WTC11 (cell line): ENCODE results near the gene RGL3. TPM values are rescaled to one million over a fixed set of nuclear protein-coding genes. Genes with fewer than 3 reads are reported as not detected.
"Not testable (repeated sequence)": the region's sequence is repeated elsewhere in the genome, so short reads cannot be mapped to it uniquely, and the experiment has no call there.

Experiments
- ATAC-seq: fragments of 200-7000 bp; cut with Tn5 transposase; 2 replicates; pipeline ENCODE4 v1.10.0; 2021; ENCODE audit warnings: mild to moderate bottlenecking, moderate library complexity
- CTCF ChIA-PET: fragments of 300-600 bp; sonication (Branson Sonifier 250); formaldehyde crosslinking; loops from one replicate; lab custom pipeline; 2021; ENCODE audit warnings: antibody characterized with exemption; lab: Charles Lee
- POLR2A ChIA-PET: fragments of 350-600 bp; sonication (Branson Sonifier 250); formaldehyde crosslinking; loops from one replicate; lab custom pipeline; 2021; ENCODE audit warnings: antibody characterized with exemption; lab: Charles Lee
- DNase-seq: peaks from one replicate; pipeline ENCODE4 v3.0.0; 2021; ENCODE audit warnings: low spot score
- H3K27ac Mint-ChIP-seq: 2 replicates; pipeline ENCODE4 v1.8.0; 2021; ENCODE audit warnings: mixed read lengths
- H3K27me3 Mint-ChIP-seq: 2 replicates; pipeline ENCODE4 v1.8.0; 2021; ENCODE audit warnings: low read depth, mild to moderate bottlenecking, moderate library complexity, mixed read lengths
- H3K36me3 Mint-ChIP-seq: 2 replicates; pipeline ENCODE4 v1.8.0; 2021; ENCODE audit warnings: mixed read lengths
- H3K4me1 Mint-ChIP-seq: 2 replicates; pipeline ENCODE4 v1.8.0; 2022; ENCODE audit warnings: mixed read lengths
- H3K4me3 Mint-ChIP-seq: 2 replicates; pipeline ENCODE4 v1.8.0; 2021; ENCODE audit warnings: mild to moderate bottlenecking, moderate library complexity, mixed read lengths
- H3K9me3 Mint-ChIP-seq: 2 replicates; pipeline ENCODE4 v1.8.0; 2021; ENCODE audit warnings: mixed read lengths
- ATF1 ChIP-seq: sonication (generic); formaldehyde crosslinking; IDR thresholded peaks from 2 replicates; pipeline ENCODE4 v1.8.1; 2023; ENCODE audit warnings: mild to moderate bottlenecking, moderate library complexity, missing genetic modification reagents
- ATF2 ChIP-seq: sonication (generic); formaldehyde crosslinking; IDR thresholded peaks from 2 replicates; pipeline ENCODE4 v1.8.1; 2022; ENCODE audit warnings: low read depth, missing genetic modification reagents, borderline replicate concordance
- ATF6 ChIP-seq: sonication (generic); formaldehyde crosslinking; IDR thresholded peaks from 2 replicates; pipeline ENCODE4 v1.8.1; 2023; ENCODE audit warnings: mild to moderate bottlenecking, missing genetic modification reagents
- CREM ChIP-seq: sonication (generic); formaldehyde crosslinking; IDR thresholded peaks from 2 replicates; pipeline ENCODE4 v1.8.1; 2022; ENCODE audit warnings: mild to moderate bottlenecking, missing genetic modification reagents, moderate library complexity
- E2F1 ChIP-seq: sonication (generic); formaldehyde crosslinking; IDR thresholded peaks from 2 replicates; pipeline ENCODE4 v1.8.0; 2022; ENCODE audit warnings: mild to moderate bottlenecking, missing genetic modification reagents
- ESRRA ChIP-seq: sonication (generic); formaldehyde crosslinking; IDR thresholded peaks from 2 replicates; pipeline ENCODE4 v1.8.1; 2022; ENCODE audit warnings: mild to moderate bottlenecking, missing genetic modification reagents, borderline replicate concordance
- FOXK1 ChIP-seq: sonication (generic); formaldehyde crosslinking; IDR thresholded peaks from 2 replicates; pipeline ENCODE4 v1.8.0; 2022; ENCODE audit warnings: mild to moderate bottlenecking, moderate library complexity, missing genetic modification reagents
- FOXP1 ChIP-seq: sonication (generic); formaldehyde crosslinking; IDR thresholded peaks from 2 replicates; pipeline ENCODE4 v1.8.0; 2022; ENCODE audit warnings: missing genetic modification reagents, mild to moderate bottlenecking, moderate library complexity, borderline replicate concordance
- GRHL2 ChIP-seq: fragments of 250-450 bp; sonication (Bioruptor Pico); IDR thresholded peaks from 2 replicates; pipeline ENCODE4 v1.8.0; 2022; ENCODE audit warnings: mild to moderate bottlenecking, moderate library complexity; ENCODE audit not compliant: insufficient replicate concordance, severe bottlenecking
- HMGA2 ChIP-seq: fragments of 250-450 bp; sonication (Bioruptor Pico); IDR thresholded peaks from 2 replicates; pipeline ENCODE4 v1.4.0; 2021; ENCODE audit warnings: mild to moderate bottlenecking, moderate library complexity
- KAT7 ChIP-seq: sonication (generic); formaldehyde crosslinking; IDR thresholded peaks from 2 replicates; pipeline ENCODE4 v1.8.1; 2023; ENCODE audit warnings: missing genetic modification reagents, mild to moderate bottlenecking, borderline replicate concordance
- MAX ChIP-seq: sonication (generic); formaldehyde crosslinking; IDR thresholded peaks from 2 replicates; pipeline ENCODE4 v1.8.0; 2022; ENCODE audit warnings: mild to moderate bottlenecking, missing genetic modification reagents
- NFYB ChIP-seq: sonication (generic); formaldehyde crosslinking; conservative IDR thresholded peaks from 2 replicates; pipeline ENCODE4 v1.8.0; 2022; ENCODE audit warnings: low read depth, missing genetic modification reagents
- RELA ChIP-seq: sonication (generic); formaldehyde crosslinking; IDR thresholded peaks from 2 replicates; pipeline ENCODE4 v1.8.1; 2022; ENCODE audit warnings: missing genetic modification reagents, mild to moderate bottlenecking, borderline replicate concordance
- RORB ChIP-seq: fragments of 250-450 bp; sonication (Bioruptor Pico); IDR thresholded peaks from 2 replicates; pipeline ENCODE4 v1.9.0; 2021; ENCODE audit warnings: mild to moderate bottlenecking
- SP1 ChIP-seq: sonication (generic); formaldehyde crosslinking; conservative IDR thresholded peaks from 2 replicates; pipeline ENCODE4 v1.8.1; 2022; ENCODE audit warnings: missing genetic modification reagents
- TCF7 ChIP-seq: sonication (generic); formaldehyde crosslinking; IDR thresholded peaks from 2 replicates; pipeline ENCODE4 v1.8.0; 2022; ENCODE audit warnings: mild to moderate bottlenecking, low read depth, missing genetic modification reagents, moderate library complexity
- ZBTB21 ChIP-seq: sonication (generic); formaldehyde crosslinking; IDR thresholded peaks from 2 replicates; pipeline ENCODE4 v1.8.1; 2023; ENCODE audit warnings: mild to moderate bottlenecking, missing genetic modification reagents, borderline replicate concordance
- ZNF281 ChIP-seq: sonication (generic); formaldehyde crosslinking; IDR thresholded peaks from 2 replicates; pipeline ENCODE4 v1.8.0; 2023; ENCODE audit warnings: mild to moderate bottlenecking, missing genetic modification reagents
- ZNF317 ChIP-seq: sonication (generic); formaldehyde crosslinking; IDR thresholded peaks from 2 replicates; pipeline ENCODE4 v1.8.1; 2023; ENCODE audit warnings: low read depth, mild to moderate bottlenecking, moderate library complexity, missing genetic modification reagents, borderline replicate concordance
- total RNA-seq: library from RNA; stranded (reverse); gene quantifications from 3 replicates; pipeline ENCODE4 v1.2.3, GENCODE V29; 2021

The RGL3 gene
- total RNA-seq, 1 experiment from 2014 or later = 69.0 TPM

GRCh38 chr19:11418549-11419506 lies at the start of gene RGL3 (continued):
- TF ChIP-seq ATF1 (no peak), ATF6 (CRISPR knock-in tag) (no peak)

- H3K4me3 Mint-ChIP-seq, ATAC-seq, H3K27ac Mint-ChIP-seq, H3K9me3 Mint-ChIP-seq, H3K36me3 Mint-ChIP-seq, POLR2A ChIA-PET, DNase-seq: not testable (repeated sequence)
- Mint-ChIP-seq H3K4me1 (peaks cover 12% of the 10 kb centered on the region; the same call in 1 of the 2 replicates), H3K27me3 (peaks cover 11% of the 10 kb centered on the region)
- CTCF ChIA-PET = interaction anchor here (1.0 to 1.2 kb wide), 2 partner anchors 9 to 14 kb away, joined by 3 to 5 read pairs; no protein-coding TSS in a partner anchor
These were observed 49.2 kb upstream of the RGL3 start for GRCh38 chr19:11468266-11468845.

- TF ChIP-seq TCF7 (CRISPR knock-in tag) (no peak), E2F1 (no peak), ZNF317 (CRISPR knock-in tag) (no peak), FOXK1 (no peak), CREM (CRISPR knock-in tag) (no peak), FOXP1 (CRISPR knock-in tag) (0 out of 2 replicates have a peak, but pooled peaks have one; percentile 18), KAT7 (CRISPR knock-in tag) (no peak), NFYB (CRISPR knock-in tag) (no peak), ESRRA (CRISPR knock-in tag) (no peak), RELA (CRISPR knock-in tag) (no peak), MAX (no peak), ATF2 (no peak), HMGA2 (CRISPR knock-in tag) (no peak), SP1 (CRISPR knock-in tag) (0 out of 2 replicates have a peak, but pooled peaks have one; percentile 17), GRHL2 (no peak), RORB (no peak), ZNF281 (CRISPR knock-in tag) (0 out of 2 replicates have a peak, but pooled peaks have one; percentile 73), ZBTB21 (CRISPR knock-in tag) (no peak)
- TF ChIP-seq, all 79 proteins: peak for 3
- peak; percentile 46; the same call in 1 of the 2 replicates for ATAC-seq
- Mint-ChIP-seq H3K27me3 (no peaks in the 10 kb centered on the region), H3K9me3 (no peaks in the 10 kb centered on the region), H3K4me3 (no peak overlapping the region), H3K27ac (no peak overlapping the region), H3K4me1 (peaks cover 12% of the 10 kb centered on the region; the same call in 1 of the 2 replicates), H3K36me3 (no peaks in the 10 kb centered on the region)
- DNase-seq = peak; percentile 69
- ChIA-PET CTCF (no interaction called here), POLR2A (no interaction called here)
These were observed 46.5 kb upstream of the RGL3 start for GRCh38 chr19:11465600-11465999.
